Neural progenitor cell (in vitro differentiated cells): ENCODE data around the gene PRR16. TPM values are rescaled to one million over a fixed set of nuclear protein-coding genes. Genes with fewer than 3 reads are reported as not detected.

Source experiments
- DNase-seq: peaks from one replicate; pipeline ENCODE4 v3.0.0-alpha.2; 2016; ENCODE audit warnings: low spot score
- H2AFZ ChIP-seq: fragments of 200-600 bp; sonication (generic); replicated peaks from 2 replicates; pipeline ENCODE4 v1.6.1; 2016; ENCODE audit warnings: antibody characterized with exemption
- H3F3A ChIP-seq: fragments of 200-600 bp; sonication (generic); 2 replicates; pipeline ENCODE4 v1.6.1; 2016; ENCODE audit warnings: antibody characterized with exemption, low read depth
- H3K27ac ChIP-seq: fragments of 200-600 bp; sonication (generic); 2 replicates; pipeline ENCODE4 v1.5.1; 2016; ENCODE audit warnings: mild to moderate bottlenecking
- H3K27me3 ChIP-seq: fragments of 200-600 bp; sonication (generic); 2 replicates; pipeline ENCODE4 v1.6.1; 2016; ENCODE audit warnings: mild to moderate bottlenecking, moderate library complexity
- H3K36me3 ChIP-seq: fragments of 200-600 bp; sonication (generic); 2 replicates; pipeline ENCODE4 v1.5.1; 2016
- H3K4me1 ChIP-seq: fragments of 200-600 bp; sonication (generic); 2 replicates; pipeline ENCODE4 v1.6.1; 2016; ENCODE audit warnings: mixed run types
- H3K4me2 ChIP-seq: fragments of 200-600 bp; sonication (generic); 2 replicates; pipeline ENCODE4 v1.6.1; 2016
- H3K4me3 ChIP-seq: fragments of 200-600 bp; sonication (generic); 2 replicates; pipeline ENCODE4 v1.5.1; 2016
- H3K79me2 ChIP-seq: fragments of 200-600 bp; sonication (generic); 2 replicates; pipeline ENCODE4 v1.6.1; 2016; ENCODE audit warnings: low read depth
- H3K9ac ChIP-seq: fragments of 200-600 bp; sonication (generic); 2 replicates; pipeline ENCODE4 v1.6.1; 2016
- H3K9me3 ChIP-seq: fragments of 200-600 bp; sonication (generic); 2 replicates; pipeline ENCODE4 v1.5.1; 2016; ENCODE audit warnings: low read depth
- H4K20me1 ChIP-seq: fragments of 200-600 bp; sonication (generic); 2 replicates; pipeline ENCODE4 v1.6.1; 2016; ENCODE audit warnings: low read depth
- H3K27ac Mint-ChIP-seq: 3 replicates; pipeline ENCODE4 v1.8.0; 2021; ENCODE audit warnings: mixed read lengths
- H3K27me3 Mint-ChIP-seq: 2 replicates; pipeline ENCODE4 v1.8.0; 2022; ENCODE audit warnings: low read depth, mild to moderate bottlenecking, inconsistent platforms, moderate library complexity, mixed read lengths; ENCODE audit not compliant: insufficient read depth
- H3K36me3 Mint-ChIP-seq: 3 replicates; pipeline ENCODE4 v1.8.0; 2021; ENCODE audit warnings: mixed read lengths
- H3K4me1 Mint-ChIP-seq: 3 replicates; pipeline ENCODE4 v1.8.0; 2021; ENCODE audit warnings: mixed read lengths
- H3K4me3 Mint-ChIP-seq: 3 replicates; pipeline ENCODE4 v1.8.0; 2021; ENCODE audit warnings: mild to moderate bottlenecking, moderate library complexity, mixed read lengths
- H3K9me3 Mint-ChIP-seq: 3 replicates; pipeline ENCODE4 v1.8.0; 2020; ENCODE audit warnings: mixed read lengths
- CTCF ChIP-seq: fragments of 200-600 bp; sonication (generic); IDR thresholded peaks from 2 replicates; pipeline ENCODE4 v1.5.1; 2017; ENCODE audit warnings: antibody characterized with exemption, mild to moderate bottlenecking
- EZH2 ChIP-seq: fragments of 200-600 bp; sonication (generic); IDR thresholded peaks from 2 replicates; pipeline ENCODE4 v1.6.1; 2017; ENCODE audit warnings: antibody characterized with exemption, mild to moderate bottlenecking, moderate library complexity
- EZH2phosphoT487 ChIP-seq: fragments of 200-600 bp; sonication (generic); IDR thresholded peaks from 2 replicates; pipeline ENCODE4 v1.6.1; 2017; ENCODE audit warnings: antibody characterized with exemption
- total RNA-seq: library from RNA; depleted of rRNA; stranded (reverse); fragments of >200 nt; gene quantifications from 2 replicates; pipeline ENCODE4 v1.2.3, GENCODE V29; 2015; ENCODE audit warnings: low replicate concordance

The PRR16 gene
- total RNA-seq, 1 donor from 2014 or later: not detected

GRCh38 chr5:120555345-120555744 lies 91.2 kb downstream of the PRR16 start:
- Histone ChIP-seq H3K4me2 (no peak overlapping the region), H3K27ac (no peak overlapping the region), H2AFZ (no peak overlapping the region), H4K20me1 (no peaks in the 10 kb centered on the region), H3K4me1 (no peaks in the 10 kb centered on the region), H3K4me3 (no peak overlapping the region), H3K27me3 (no peaks in the 10 kb centered on the region), H3K9me3 (no peaks in the 10 kb centered on the region), H3K79me2 (no peaks in the 10 kb centered on the region), H3F3A (no peaks in the 10 kb centered on the region), H3K9ac (no peak overlapping the region), H3K36me3 (no peaks in the 10 kb centered on the region)
- no peak overlapping the region for H3K4me3 Mint-ChIP-seq
- H3K36me3 Mint-ChIP-seq: no peaks in the 10 kb centered on the region
- TF ChIP-seq CTCF (no peak), EZH2 (no peak), EZH2phosphoT487 (no peak)
- H3K4me1 Mint-ChIP-seq: no peaks in the 10 kb centered on the region
- H3K27me3 Mint-ChIP-seq: no peaks in the 10 kb centered on the region
- DNase-seq: no peak
- H3K9me3 Mint-ChIP-seq: peaks cover 2% of the 10 kb centered on the region
- no peak overlapping the region for H3K27ac Mint-ChIP-seq

- Mint-ChIP-seq H3K36me3 (no peaks in the 10 kb centered on the region), H3K27me3 (no peaks in the 10 kb centered on the region), H3K4me3 (no peak overlapping the region), H3K4me1 (no peaks in the 10 kb centered on the region), H3K9me3 (peaks cover 2% of the 10 kb centered on the region), H3K27ac (no peak overlapping the region)
- no peak overlapping the region for H3K4me3 ChIP-seq
- no peak overlapping the region for H2AFZ ChIP-seq
- H3F3A ChIP-seq: no peaks in the 10 kb centered on the region
- H4K20me1 ChIP-seq: no peaks in the 10 kb centered on the region
- H3K4me1 ChIP-seq: no peaks in the 10 kb centered on the region
- H3K27me3 ChIP-seq: no peaks in the 10 kb centered on the region
- no peak overlapping the region for H3K9ac ChIP-seq
- no peak for DNase-seq
- TF ChIP-seq EZH2 (no peak), EZH2phosphoT487 (no peak), CTCF (no peak)
- no peaks in the 10 kb centered on the region for H3K9me3 ChIP-seq
- no peaks in the 10 kb centered on the region for H3K79me2 ChIP-seq
- H3K36me3 ChIP-seq: no peaks in the 10 kb centered on the region
- no peak overlapping the region for H3K4me2 ChIP-seq
- H3K27ac ChIP-seq: no peak overlapping the region
Measured at GRCh38 chr5:120564013-120564412, 99.9 kb downstream of the PRR16 start.

GRCh38 chr5:120567066-120567465 lies 103.0 kb downstream of the PRR16 start:
- Histone ChIP-seq H3K4me2 (no peak overlapping the region), H2AFZ (no peak overlapping the region), H3K9ac (no peak overlapping the region), H3K27me3 (no peaks in the 10 kb centered on the region), H3F3A (no peaks in the 10 kb centered on the region), H3K4me3 (no peak overlapping the region), H3K36me3 (no peaks in the 10 kb centered on the region), H3K79me2 (no peaks in the 10 kb centered on the region), H3K27ac (no peak overlapping the region), H4K20me1 (no peaks in the 10 kb centered on the region), H3K4me1 (no peaks in the 10 kb centered on the region), H3K9me3 (no peaks in the 10 kb centered on the region)
- TF ChIP-seq EZH2 (no peak), EZH2phosphoT487 (no peak), CTCF (no peak)
- Mint-ChIP-seq H3K27me3 (no peaks in the 10 kb centered on the region), H3K9me3 (no peaks in the 10 kb centered on the region), H3K4me3 (no peak overlapping the region), H3K27ac (no peak overlapping the region), H3K36me3 (no peaks in the 10 kb centered on the region), H3K4me1 (no peaks in the 10 kb centered on the region)
- DNase-seq: no peak

GRCh38 chr5:120567921-120568320 lies 103.8 kb downstream of the PRR16 start:
- Mint-ChIP-seq H3K9me3 (no peaks in the 10 kb centered on the region), H3K27me3 (no peaks in the 10 kb centered on the region), H3K4me3 (no peak overlapping the region), H3K36me3 (no peaks in the 10 kb centered on the region), H3K27ac (no peak overlapping the region), H3K4me1 (no peaks in the 10 kb centered on the region)
- no peaks in the 10 kb centered on the region for H3K4me1 ChIP-seq
- H3K4me3 ChIP-seq: no peak overlapping the region
- no peaks in the 10 kb centered on the region for H3F3A ChIP-seq
- H3K27me3 ChIP-seq: no peaks in the 10 kb centered on the region
- H2AFZ ChIP-seq: no peak overlapping the region
- H3K4me2 ChIP-seq: no peak overlapping the region
- DNase-seq: no peak
- no peak overlapping the region for H3K27ac ChIP-seq
- no peaks in the 10 kb centered on the region for H3K36me3 ChIP-seq
- no peaks in the 10 kb centered on the region for H3K9me3 ChIP-seq
- TF ChIP-seq EZH2phosphoT487: no peak
- TF ChIP-seq CTCF: no peak
- no peak for TF ChIP-seq EZH2
- no peaks in the 10 kb centered on the region for H3K79me2 ChIP-seq
- H4K20me1 ChIP-seq: no peaks in the 10 kb centered on the region
- H3K9ac ChIP-seq: no peak overlapping the region
